SK-N-MC (cell line): ENCODE data around the gene C12orf56.

ENCODE experiments used
- DNase-seq: peaks from one replicate; pipeline ENCODE4 v3.0.0-alpha.2; 2011; ENCODE audit warnings: low read depth, low spot score
- H3K27ac ChIP-seq: fragments of 200-600 bp; sonication (generic); 2 replicates; pipeline ENCODE4 v1.5.1; 2016; ENCODE audit warnings: mixed run types
- H3K36me3 ChIP-seq: fragments of 200-600 bp; sonication (generic); 2 replicates; pipeline ENCODE4 v1.6.1; 2017; ENCODE audit warnings: antibody characterized with exemption, low read length, mixed read lengths; ENCODE audit not compliant: insufficient read depth
- H3K4me3 ChIP-seq: fragments of 200-600 bp; sonication (generic); 2 replicates; pipeline ENCODE4 v1.5.1; 2016
- H3K9ac ChIP-seq: fragments of 200-600 bp; sonication (generic); 2 replicates; pipeline ENCODE4 v1.8.0; 2017; ENCODE audit warnings: mixed run types, mixed read lengths; ENCODE audit not compliant: insufficient read length
- H3K9me3 ChIP-seq: fragments of 200-600 bp; sonication (generic); 2 replicates; pipeline ENCODE4 v1.6.1; 2017; ENCODE audit warnings: low read depth, mild to moderate bottlenecking, antibody characterized with exemption, low read length, moderate library complexity, mixed read lengths
- EZH2 ChIP-seq: fragments of 200-600 bp; sonication (generic); IDR thresholded peaks from one replicate; pipeline ENCODE4 v1.6.1; 2017; ENCODE audit warnings: antibody characterized with exemption
- FOXP2 ChIP-seq: optimal IDR thresholded peaks from 2 replicates; pipeline ENCODE3; 2011; ENCODE audit warnings: mild to moderate bottlenecking, moderate library complexity; ENCODE audit not compliant: insufficient read depth; ENCODE audit errors: extremely low read length, control extremely low read depth
- POLR2AphosphoS5 ChIP-seq: IDR thresholded peaks from 2 replicates; pipeline ENCODE4 v1.6.1; 2012; ENCODE audit warnings: mild to moderate bottlenecking, low read depth, low read length, borderline replicate concordance

C12orf56 gene

GRCh38 chr12:64270411-64270810 is 120.1 kb downstream of the C12orf56 start:
- Histone ChIP-seq H3K9ac (no peak overlapping the region), H3K4me3 (no peak overlapping the region), H3K9me3 (no peaks in the 10 kb centered on the region), H3K27ac (no peak overlapping the region), H3K36me3 (no peaks in the 10 kb centered on the region)
- no peak for TF ChIP-seq FOXP2
- no peak for TF ChIP-seq EZH2
- TF ChIP-seq POLR2AphosphoS5: no peak
- no peak for DNase-seq

- no peaks in the 10 kb centered on the region for H3K9me3 ChIP-seq
Measured at GRCh38 chr12:64269161-64269560, 121.4 kb downstream of the C12orf56 start.

GRCh38 chr12:64268409-64268808 is 122.1 kb downstream of the C12orf56 start:
- no peak for TF ChIP-seq EZH2
- TF ChIP-seq POLR2AphosphoS5: no peak
- TF ChIP-seq FOXP2: no peak
- H3K27ac ChIP-seq: no peak overlapping the region
- DNase-seq: no peak
- H3K9ac ChIP-seq: no peak overlapping the region
- no peak overlapping the region for H3K4me3 ChIP-seq
- H3K36me3 ChIP-seq: no peaks in the 10 kb centered on the region
- no peaks in the 10 kb centered on the region for H3K9me3 ChIP-seq

More at GRCh38 chr12:64269161-64269560, 121.4 kb downstream of the C12orf56 start:
- Histone ChIP-seq H3K9ac (no peak overlapping the region), H3K27ac (no peak overlapping the region), H3K4me3 (no peak overlapping the region), H3K36me3 (no peaks in the 10 kb centered on the region)
- DNase-seq: no peak
- TF ChIP-seq FOXP2 (no peak), EZH2 (no peak), POLR2AphosphoS5 (no peak)

- TF ChIP-seq POLR2AphosphoS5 (no peak), EZH2 (no peak), FOXP2 (no peak)
Measured at GRCh38 chr12:64265839-64266238, 124.7 kb downstream of the C12orf56 start.

GRCh38 chr12:64261813-64262212 is 128.7 kb downstream of the C12orf56 start:
- Histone ChIP-seq H3K9ac (no peak overlapping the region), H3K27ac (no peak overlapping the region), H3K4me3 (no peak overlapping the region), H3K36me3 (no peaks in the 10 kb centered on the region), H3K9me3 (no peaks in the 10 kb centered on the region)
- no peak for DNase-seq
- TF ChIP-seq FOXP2 (no peak), POLR2AphosphoS5 (no peak), EZH2 (no peak)

More at GRCh38 chr12:64265839-64266238, 124.7 kb downstream of the C12orf56 start:
- no peak for DNase-seq
- Histone ChIP-seq H3K27ac (no peak overlapping the region), H3K36me3 (no peaks in the 10 kb centered on the region), H3K9ac (no peak overlapping the region), H3K9me3 (no peaks in the 10 kb centered on the region), H3K4me3 (no peak overlapping the region)

- DNase-seq: no peak
- H3K9ac ChIP-seq: no peak overlapping the region
- H3K9me3 ChIP-seq: no peaks in the 10 kb centered on the region
- H3K4me3 ChIP-seq: no peak overlapping the region
- H3K27ac ChIP-seq: no peak overlapping the region
- H3K36me3 ChIP-seq: no peaks in the 10 kb centered on the region
- TF ChIP-seq EZH2: no peak
- no peak for TF ChIP-seq FOXP2
- no peak for TF ChIP-seq POLR2AphosphoS5
Measured at GRCh38 chr12:64258576-64258975, 132.0 kb downstream of the C12orf56 start.

GRCh38 chr12:64256166-64256800 is 134.3 kb downstream of the C12orf56 start:
- H3K36me3 ChIP-seq: no peaks in the 10 kb centered on the region
- no peak overlapping the region for H3K27ac ChIP-seq
- no peak overlapping the region for H3K9ac ChIP-seq
- peak; percentile 47 for DNase-seq
- TF ChIP-seq EZH2 (no peak), FOXP2 (no peak), POLR2AphosphoS5 (no peak)
- no peak overlapping the region for H3K4me3 ChIP-seq
- H3K9me3 ChIP-seq: no peaks in the 10 kb centered on the region

- no peak for TF ChIP-seq EZH2
- TF ChIP-seq FOXP2: no peak
- TF ChIP-seq POLR2AphosphoS5: no peak
- no peaks in the 10 kb centered on the region for H3K36me3 ChIP-seq
- no peaks in the 10 kb centered on the region for H3K9me3 ChIP-seq
- no peak overlapping the region for H3K27ac ChIP-seq
- no peak for DNase-seq
- H3K4me3 ChIP-seq: no peak overlapping the region
- H3K9ac ChIP-seq: no peak overlapping the region
Measured at GRCh38 chr12:64255249-64255648, 135.3 kb downstream of the C12orf56 start.

- Histone ChIP-seq H3K27ac (no peak overlapping the region), H3K36me3 (no peaks in the 10 kb centered on the region), H3K9me3 (no peaks in the 10 kb centered on the region), H3K4me3 (no peak overlapping the region), H3K9ac (no peak overlapping the region)
- DNase-seq: no peak
- TF ChIP-seq FOXP2 (no peak), POLR2AphosphoS5 (no peak), EZH2 (no peak)
Measured at GRCh38 chr12:64253356-64253755, 137.2 kb downstream of the C12orf56 start.
